AG09319 (cell line): ENCODE results near the gene TOR1AIP1.

Source experiments
- DNase-seq: peaks from one replicate; pipeline ENCODE4 v3.0.0-alpha.2; 2010; ENCODE audit warnings: low read depth; ENCODE audit errors: extremely low read depth
- CTCF ChIP-seq: IDR thresholded peaks from 2 replicates; pipeline ENCODE4 v1.5.1; 2011; ENCODE audit warnings: low read depth, mild to moderate bottlenecking, inconsistent platforms, low read length, moderate library complexity

Gene TOR1AIP1

GRCh38 chr1:179857009-179857408 is 25.1 kb upstream of the TOR1AIP1 start:
- no peak for TF ChIP-seq CTCF

GRCh38 chr1:179860652-179861051 is 21.4 kb upstream of the TOR1AIP1 start:
- TF ChIP-seq CTCF: no peak
- no peak for DNase-seq

More at GRCh38 chr1:179857009-179857408, 25.1 kb upstream of the TOR1AIP1 start:
- no peak for DNase-seq

- TF ChIP-seq CTCF: no peak
- DNase-seq: no peak
Observed at GRCh38 chr1:179865377-179865776, 16.7 kb upstream of the TOR1AIP1 start.

- no peak for DNase-seq
- no peak for TF ChIP-seq CTCF
Observed at GRCh38 chr1:179866616-179867015, 15.5 kb upstream of the TOR1AIP1 start.

- DNase-seq: no peak
- TF ChIP-seq CTCF: peak; percentile 80
Observed at GRCh38 chr1:179867493-179868330, 14.4 kb upstream of the TOR1AIP1 start.

GRCh38 chr1:179870870-179871269 is 11.2 kb upstream of the TOR1AIP1 start:
- TF ChIP-seq CTCF: no peak
- DNase-seq: no peak

- DNase-seq: no peak
- TF ChIP-seq CTCF: no peak
Observed at GRCh38 chr1:179871940-179872339, 10.1 kb upstream of the TOR1AIP1 start.
